NCI-H526 (cell line): Measurements from ENCODE around the gene REN.

Experiments
- DNase-seq, 2 experiments: peaks; one replicate each; lab custom pipeline; 2025; lab: John Stamatoyannopoulos, UW

The REN gene

DNA sequence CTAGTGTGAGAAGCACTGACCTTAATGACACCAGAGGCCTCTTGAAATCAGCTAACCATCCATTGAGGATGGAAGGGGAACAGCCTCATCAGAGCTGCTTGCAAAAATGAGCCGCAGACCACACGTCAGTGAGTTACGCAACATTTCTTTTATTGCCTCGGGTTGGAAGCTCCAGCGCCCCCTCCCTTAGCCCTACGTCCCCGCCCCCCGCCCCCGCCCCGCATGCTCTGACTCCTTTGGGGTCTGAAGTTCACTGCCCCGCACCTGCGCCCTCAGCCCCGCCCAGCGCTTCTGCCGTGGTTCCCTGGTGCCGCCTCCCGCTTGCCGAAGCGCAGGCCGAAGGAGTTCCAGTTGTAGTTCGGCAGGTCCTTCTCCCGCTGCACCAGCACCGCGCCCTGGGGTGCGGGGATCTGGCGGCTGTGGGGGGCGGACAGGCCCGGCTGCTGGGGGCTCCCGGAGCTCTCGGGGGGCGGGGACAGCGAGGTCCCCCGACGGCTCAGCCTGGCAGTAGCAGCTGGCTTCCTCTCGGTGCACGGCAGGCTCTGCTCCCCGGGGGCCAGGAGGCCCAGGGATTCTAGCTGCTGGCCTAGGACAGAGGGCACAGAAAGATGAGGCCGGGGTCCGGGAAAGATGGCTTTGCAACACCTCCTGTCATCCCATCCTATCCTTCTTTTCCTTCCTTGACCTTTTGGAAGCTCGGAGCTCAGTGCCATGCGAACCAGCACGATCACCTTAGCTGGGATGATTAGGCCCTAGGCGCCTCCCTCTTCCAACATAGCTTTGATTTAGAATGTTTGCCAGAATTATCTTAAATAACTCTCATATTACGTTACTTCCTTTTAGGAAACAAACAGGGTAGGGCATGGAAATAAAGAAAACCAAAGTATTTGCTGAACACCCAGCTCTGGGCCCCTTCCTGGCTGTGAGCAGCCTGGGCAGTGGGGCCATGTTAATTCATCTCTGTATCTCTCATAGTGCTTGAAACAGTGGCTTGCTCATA is 24.4 kb upstream of the REN start:
- peak; percentile 9 to 68 for DNase-seq

DNA sequence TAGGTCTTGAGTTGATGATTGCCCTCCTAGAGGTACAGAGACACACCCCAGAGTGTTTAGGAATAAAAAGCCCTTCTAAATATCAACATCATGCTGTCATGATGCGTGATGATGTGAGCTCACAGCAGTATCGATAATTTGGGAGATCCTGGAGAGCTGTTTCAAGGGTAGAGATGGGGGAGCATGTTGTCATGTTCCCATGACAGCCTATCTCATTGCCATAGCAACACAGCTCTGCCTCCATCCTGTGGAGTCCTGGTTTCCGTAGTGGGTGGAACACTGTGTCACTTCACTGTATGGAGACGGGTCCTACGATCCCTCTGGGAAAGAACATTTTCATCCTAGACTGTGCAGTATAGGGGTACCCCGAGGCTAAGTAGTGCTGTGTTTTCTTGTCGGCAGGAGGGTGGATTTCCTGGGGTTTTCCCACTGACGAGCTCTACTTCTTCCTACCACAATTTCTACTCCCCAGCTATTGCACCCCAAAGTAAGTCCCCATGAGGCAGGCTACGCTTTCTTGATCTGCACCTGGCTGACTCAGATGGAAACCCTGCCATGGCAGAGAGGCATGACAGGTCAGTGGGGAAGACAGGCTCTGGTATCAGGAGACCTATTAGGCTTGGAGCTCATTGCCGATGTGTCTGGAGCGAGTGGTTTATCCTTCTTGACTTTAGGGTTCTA is 23.0 kb upstream of the REN start:
- no peak for DNase-seq

DNA sequence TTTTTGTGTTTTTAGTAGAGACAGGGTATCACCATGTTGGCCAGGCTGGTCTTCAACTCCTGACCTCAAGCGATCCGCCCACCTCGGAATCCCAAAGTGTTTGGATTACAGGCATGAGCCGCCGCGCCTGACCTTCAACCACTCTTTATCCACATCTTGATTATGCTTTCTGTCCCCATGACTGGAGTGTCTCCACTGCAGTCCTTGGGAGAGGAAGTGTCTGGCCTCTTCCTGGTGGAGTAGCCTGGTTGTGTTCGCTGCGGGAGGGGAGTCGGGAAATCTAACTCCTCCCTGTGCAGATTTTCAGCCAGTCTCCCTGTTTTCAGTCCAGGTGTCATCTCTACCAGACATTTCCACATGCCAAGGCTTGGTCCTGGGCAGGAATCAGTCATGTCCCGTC is 20.5 kb upstream of the REN start:
- no peak for DNase-seq

DNA sequence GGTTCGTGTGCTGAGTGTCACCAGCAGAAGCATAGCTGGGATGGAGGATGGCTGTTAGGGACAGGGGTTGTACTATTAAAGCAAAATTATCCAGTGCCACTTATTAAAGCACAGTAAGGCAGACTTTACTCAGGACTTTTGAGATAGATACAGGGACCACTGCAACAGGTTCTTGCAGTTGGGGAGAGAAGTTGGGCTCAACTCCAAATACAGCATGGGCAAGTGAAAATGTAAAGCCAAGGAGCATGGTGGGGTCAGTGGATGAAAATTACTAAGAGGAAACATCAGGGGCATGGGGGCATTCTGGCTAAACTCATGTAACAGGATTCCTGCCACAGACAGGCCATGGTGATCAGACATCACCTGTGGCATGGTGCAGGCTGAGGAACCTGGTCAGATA is 15.0 kb upstream of the REN start:
- no peak for DNase-seq

DNA sequence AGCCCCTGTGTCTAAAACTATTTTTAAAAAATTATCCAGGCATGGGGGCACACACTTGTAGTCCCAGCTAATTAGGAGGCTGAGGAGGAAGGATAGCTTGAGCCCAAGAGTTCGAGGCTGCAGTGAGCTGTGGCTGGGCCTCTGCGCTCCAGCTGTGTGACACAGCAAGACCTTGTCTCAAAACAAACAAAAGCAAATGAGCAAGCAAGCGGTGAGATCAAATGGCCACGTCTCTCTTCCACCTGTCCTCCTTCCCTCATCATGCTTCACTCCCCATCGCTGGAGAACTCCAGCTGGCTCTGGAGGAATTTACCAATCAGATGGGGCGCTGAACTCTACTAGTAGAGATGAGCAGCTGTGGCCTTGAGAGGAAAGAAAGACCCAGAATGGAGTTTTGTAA is 14.0 kb upstream of the REN start:
- peak in 1 of 2 experiments; percentile 13 for DNase-seq

DNA sequence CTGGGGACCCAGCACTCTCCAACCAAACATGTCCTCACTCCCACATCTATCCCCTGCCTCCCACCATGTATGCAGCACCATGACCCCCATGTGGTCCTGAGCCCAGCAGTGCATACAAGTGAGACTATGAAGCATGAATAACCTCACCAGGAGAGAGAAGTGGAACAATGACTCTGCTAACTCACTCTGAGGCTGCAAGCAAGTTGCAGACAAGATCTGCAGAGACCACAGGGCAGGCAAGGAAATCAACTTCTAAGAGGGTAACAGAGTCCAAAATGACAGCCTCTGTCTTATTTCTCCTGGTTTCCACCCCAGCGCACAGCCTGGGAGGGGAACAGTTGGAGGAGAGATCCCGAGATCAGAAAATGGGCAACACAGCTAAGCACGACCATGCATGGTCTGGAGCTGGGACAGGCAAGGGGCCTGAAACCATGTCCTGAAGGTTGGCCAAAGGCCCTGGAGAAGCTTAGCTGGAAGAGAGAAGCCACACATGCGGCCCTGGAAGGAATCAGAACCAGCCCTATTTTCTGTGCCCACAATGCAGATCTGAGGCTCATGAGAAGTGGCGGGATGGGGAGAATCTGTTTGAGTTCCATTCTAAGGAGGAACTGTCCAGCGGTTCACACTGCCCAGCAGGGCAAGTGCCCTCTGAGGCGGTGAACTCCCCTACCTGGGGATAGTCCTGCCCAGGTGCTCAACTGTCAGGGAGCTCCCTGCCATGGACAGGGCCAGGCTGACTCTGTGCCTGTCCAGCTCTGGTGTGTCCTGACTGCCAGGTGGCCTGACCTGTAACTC is 12.5 kb upstream of the REN start:
- no peak for DNase-seq

DNA sequence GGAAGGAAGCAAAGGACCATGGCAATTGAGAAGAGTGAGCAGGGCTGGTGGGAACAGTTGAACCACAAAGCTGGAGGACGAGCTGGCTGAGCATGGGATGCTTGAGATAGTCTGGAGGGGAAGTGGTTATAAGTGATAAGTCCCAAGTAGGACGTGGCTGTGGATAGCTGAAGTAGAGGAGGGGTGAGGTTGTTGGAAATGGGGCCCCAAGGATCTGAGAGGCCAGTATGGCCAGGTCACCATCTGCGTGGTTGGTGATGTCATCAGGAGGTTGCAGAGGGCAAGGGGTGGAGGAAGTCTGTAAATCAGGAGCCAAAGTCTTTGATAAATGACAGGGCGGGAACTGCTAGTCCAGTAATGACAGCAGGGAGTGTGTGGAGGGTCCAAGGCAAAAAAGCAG is 11.0 kb upstream of the REN start:
- DNase-seq = no peak

DNA sequence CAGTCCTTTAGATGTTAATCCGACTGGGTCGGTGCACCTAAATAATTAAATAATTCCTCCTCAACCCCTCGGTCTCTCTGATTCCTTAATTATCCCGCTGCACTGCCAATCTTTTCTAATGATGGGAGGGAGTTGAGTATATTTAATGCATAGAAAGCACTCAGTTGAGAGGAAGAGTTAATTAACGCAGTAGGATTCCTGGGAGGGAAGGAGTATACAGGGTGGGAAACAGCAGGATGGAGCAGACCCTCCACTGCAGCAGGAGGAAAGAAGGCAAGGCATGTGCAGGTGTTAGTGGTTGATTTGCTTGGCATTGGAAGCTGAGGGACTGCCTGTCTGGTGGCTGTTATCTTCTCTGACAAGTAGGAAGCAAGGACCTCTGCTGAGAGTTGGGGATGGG is 9.9 kb upstream of the REN start:
- DNase-seq = no peak

DNA sequence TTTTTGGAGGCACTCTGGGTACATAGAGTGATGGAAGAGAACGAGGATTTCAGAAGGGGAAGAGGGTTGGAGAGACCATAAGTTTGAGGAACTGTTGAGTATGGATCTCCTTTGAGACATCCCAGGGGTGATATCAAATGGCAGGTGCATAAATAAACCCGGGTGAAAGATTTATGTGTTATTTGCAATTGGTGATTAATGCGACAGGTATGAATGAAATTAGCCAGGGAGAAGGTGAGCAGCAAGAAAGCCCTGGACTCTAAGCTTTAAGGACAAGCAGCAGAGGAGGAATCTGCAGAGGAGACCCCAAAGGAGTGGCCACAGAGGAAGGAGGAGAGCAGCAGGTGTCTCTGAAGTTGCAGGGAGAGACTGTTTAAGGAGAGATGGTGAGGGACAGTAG is 8.8 kb upstream of the REN start:
- no peak for DNase-seq

DNA sequence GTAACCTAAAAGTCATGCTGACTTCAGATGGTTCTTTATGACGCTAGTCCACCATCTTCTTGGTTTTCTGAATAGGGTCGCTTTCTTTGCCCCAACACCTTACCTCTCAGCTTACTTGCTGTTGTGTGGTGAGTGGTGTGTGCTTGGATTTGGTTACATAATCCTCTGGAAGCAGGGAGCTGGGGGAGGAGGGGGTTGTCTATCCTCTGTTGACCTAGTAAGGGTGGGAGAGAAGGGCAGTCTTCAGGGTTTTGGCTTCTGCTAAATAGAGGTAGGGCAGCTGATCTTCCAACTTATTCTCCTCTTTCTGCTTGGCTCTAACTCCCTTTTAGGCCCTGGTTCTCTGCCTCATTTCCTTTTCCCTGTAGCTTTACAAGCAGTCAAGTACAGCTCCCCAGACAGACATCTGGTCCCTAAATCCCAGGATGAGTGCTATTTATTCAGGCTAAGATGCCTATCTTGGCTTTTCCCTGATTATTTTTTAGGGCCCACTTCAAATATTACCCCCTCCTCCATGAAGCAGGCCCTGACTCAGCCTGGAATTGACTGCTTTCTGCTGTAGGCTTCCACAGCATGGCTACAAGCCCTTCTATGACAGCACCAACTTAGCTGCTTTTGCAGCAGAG is 6.4 kb upstream of the REN start:
- no peak for DNase-seq

DNA sequence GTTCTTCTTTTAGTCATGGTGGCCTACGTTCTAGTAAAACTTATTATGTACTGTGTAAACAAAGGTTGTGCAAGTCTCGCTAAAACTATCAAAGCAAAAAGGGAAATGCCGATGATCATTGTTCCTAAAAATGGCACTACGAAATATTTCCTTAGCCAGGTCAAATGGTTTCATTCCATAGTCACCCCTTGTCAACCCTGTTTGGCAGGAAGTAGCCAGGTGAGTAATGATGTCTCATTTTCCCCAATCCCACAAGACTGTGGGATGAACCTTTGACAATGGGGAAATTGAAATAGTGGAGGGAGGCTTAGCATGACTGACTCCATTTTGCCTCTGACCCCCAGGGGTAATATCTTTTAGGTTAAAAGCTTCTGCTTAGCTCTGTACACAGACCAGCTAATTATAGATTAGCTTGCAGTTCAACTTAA is 5.6 kb upstream of the REN start:
- no peak for DNase-seq

DNA sequence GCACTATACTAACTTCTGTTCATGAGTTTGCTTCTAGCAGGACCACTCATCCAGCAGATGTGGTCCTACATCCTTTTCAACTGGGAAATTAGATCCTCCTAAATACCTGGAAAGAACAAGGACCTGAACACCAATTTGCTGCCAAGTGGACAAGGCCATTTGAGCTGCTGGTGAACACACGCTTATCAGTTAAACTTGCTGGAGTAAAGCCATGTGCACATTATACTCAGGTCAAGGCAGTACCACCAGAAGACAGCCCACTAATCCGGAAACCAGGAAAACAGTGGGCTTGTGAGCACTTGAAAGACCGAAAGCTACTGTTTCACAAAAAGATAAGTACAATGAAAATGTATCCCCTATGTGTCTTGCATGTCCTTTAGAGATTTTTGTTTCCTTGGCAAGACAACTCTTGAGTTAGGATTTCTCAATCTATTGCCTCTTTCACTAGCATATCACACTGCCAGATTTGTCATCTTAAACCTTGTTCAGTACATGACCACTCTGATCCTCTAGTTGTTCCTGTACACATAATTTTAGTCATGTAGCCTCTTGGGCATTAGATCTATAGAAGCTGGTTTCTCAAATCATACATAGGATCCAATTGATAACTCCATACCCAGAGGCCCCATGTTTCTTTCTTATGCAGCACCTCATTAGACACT is 4.5 kb upstream of the REN start:
- no peak for DNase-seq

DNA sequence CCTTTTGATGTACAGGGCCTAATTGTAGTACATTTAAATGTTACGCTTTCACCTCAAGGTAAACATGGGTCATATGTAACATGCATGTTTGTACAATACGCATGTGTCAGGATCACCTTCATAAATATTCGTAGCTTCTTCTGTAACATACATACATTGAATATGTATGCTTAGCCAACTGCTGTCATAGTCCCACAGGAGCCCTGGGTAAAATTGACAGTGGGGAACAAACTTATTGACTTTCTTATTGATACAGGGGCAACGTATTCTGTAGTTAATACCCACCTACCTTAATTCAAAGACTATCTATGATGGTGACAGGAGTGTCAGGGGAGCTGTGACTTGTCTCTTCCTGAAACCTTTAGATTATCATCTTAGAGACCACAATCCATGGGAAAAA is 3.7 kb upstream of the REN start:
- no peak for DNase-seq

DNA sequence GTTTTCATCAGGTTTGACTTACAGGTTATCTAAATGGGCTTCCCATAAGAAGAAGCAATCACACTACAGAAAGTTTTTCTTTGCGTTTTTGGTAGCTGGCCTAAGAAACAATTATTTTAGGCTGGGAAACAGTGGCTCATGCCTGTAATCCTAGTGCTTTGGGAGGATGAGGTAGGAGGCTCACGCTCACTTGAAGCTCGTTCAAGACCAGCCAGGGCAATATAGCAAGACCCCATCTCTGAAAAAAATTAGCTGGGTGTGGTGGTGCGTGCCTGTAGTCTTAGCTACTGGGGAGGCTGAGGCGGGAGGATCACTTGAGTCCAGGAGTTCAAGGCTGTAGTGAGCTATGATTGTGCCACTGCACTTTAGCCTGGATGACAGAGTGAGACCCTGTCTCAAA is 1.6 kb upstream of the REN start:
- DNase-seq = no peak

DNA sequence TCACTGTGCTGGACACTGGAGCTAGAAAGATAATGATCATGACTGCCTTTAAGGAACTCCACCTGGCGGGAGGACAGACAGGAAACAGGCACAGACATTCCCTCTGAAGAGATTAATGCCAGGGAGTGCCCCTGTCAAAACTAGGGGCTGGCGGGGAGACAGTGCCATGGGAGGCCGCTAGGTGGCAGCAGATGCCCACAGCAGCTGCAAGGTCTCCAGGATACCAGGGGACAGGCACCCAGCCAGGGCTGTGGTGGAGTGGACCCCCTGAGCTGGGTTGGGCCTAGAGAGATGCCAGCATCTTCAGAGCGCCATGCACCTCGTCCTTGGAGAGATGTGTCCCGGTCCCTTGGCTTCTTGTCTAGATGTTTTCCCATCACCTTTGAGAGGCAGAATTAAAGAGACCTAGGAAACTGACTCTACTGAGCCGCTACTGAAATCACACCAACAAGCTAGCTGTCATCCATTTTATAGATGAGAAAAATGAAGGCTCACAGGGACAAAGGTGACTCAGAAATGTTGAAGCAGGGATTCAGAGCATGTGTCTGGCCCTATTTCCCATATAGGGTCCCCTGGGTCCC is 3.6 kb downstream of the REN start:
- DNase-seq = peak; percentile 72 to 85

DNA sequence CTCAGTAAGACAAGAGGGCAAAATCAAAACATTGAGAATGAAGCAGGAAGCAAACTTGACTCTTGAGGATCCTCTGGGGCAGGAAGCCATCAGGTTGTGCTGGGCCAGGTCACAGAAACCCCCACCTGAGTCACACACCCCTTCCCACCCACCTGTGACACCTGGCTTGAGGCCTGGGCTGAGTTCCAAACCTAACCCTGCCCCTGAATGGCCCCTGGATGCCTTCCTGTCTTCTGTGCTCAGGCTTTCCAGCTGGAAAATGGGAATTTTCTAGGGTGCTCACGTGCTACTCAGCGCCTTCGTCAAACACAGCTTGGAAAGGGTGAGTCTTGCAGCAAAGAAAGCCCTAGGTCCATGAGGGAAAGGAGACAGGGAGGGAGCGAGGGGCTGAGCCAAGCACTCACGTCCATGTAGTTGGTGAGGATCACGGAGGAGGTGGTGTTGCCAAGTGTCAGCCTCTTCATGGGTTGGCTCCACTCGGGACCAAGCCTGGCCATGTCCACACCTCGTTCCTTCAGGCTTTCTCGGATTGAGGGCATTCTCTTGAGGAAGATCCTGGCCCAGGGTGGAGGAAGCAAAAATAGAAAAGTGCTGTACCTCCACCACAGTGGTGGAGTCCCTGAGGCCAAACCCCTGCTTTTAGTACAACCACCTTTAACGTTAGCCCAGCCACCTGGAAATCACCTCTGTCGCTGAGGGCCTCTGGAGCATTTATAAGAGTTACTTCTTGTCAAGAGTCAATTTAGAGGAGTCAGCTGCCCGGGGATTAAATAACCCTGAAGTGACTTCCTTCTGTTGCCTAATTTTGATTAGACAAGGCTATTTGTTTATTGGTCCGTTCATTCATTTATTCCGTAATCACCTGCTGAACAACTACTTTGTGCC is 4.3 kb downstream of the REN start:
- no peak for DNase-seq

DNA sequence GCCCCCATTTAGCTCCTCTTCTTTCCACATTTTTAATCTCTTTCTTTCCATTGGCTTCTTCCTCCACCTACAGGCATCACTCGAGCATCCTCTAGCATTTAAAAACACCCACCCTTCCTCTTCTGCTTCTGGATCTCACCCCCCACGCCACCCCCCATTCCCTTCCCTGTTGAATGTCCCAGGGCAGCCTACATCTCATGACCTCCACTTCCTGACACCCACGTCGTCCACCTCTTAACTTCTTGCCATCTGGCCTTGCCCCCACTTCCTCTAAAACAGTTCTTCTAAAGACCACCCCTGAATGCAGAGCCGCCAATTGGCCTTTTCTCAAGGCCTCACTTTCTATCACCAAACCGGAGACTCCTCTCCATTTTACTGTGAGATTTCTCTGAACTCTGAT is 8.2 kb downstream of the REN start:
- DNase-seq = no peak

DNA sequence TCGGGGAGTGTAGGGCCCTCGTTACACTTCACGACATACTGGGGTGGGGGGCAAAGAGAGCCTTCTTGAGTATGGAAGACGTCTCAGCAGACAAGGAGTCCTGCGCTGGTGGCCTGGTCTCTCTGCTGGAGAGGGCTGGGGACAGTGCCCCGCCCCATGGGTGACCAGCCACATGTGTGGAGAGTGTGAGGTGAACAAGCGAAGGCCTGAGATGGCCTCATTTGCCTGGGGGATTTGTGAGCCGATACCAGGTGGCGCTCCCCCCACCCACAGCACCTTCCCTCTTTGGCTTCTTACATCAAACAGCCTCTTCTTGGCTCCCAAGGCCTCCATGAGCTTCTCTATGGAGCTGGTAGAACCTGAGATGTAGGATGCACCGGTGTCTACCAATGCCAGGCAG is 10.3 kb downstream of the REN start:
- DNase-seq = no peak

DNA sequence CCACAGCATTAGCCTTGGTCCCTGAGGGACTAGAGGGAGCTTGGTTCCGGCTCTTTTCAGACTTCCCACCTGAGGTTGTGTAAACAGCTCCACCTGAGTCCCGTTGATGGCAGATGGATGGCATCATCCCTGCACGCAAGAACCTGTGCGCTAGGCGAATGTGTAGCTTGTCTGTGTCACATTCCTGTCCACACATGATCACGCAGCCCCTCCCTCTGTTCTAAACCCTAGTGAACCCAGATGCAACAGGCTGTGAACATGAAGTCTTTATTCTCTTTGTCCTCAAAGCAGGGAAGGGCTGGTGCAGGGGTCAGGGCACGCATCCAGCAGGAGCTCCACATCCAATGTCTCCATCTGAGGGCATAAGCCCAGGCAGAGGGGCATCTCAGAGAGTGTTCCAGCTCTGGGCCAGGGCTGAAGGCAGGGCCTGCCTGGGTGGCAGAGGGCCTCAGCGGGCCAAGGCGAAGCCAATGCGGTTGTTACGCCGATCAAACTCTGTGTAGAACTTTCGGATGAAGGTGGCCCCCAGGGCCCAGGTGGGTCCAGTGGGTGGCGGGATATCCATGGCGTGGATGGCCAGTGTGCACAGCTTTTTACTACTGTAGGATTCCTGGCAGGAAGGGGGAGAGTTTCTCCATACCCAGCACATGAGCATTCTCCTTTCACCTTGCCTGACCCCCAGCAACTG is 11.4 kb downstream of the REN start:
- DNase-seq = no peak

DNA sequence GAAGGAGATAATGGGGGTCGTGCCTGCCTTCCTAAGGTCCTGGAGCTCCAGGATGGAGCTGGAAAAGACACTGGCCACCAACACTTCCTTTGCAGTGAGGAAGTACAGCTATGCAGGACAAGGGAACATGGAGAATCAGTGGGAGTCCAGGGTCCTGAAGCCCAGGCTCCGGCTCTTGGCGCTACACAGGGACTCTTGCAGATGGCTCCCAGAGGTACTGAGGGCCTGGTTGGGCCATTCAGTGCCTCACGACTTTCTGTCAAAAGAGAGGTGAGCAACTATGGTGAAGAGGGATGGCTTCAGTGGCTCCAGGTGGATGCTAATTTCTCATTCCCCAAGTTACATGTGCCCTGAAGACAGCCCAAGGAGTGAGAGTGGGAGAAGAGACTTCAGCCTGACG is 12.5 kb downstream of the REN start:
- DNase-seq = no peak
